Vagina (tissue), 2 donors: ENCODE results near the gene KNDC1. TPM values are rescaled to one million over a fixed set of nuclear protein-coding genes. Genes with fewer than 3 reads are reported as not detected.

Source experiments
- DNase-seq, 2 donors: peaks; one replicate each; pipeline ENCODE4 v3.0.0-alpha.2; 2017; ENCODE audit errors: extremely low spot score in 2 of 2
- H3K27ac ChIP-seq: fragments of 200-600 bp; sonication (generic); one replicate; pipeline ENCODE4 v1.5.1; 2019
- H3K27me3 ChIP-seq: fragments of 200-600 bp; sonication (generic); one replicate; pipeline ENCODE4 v1.5.1; 2019
- H3K36me3 ChIP-seq, 2 donors: fragments of 200-600 bp; sonication (generic); one replicate each; pipeline ENCODE4 v1.5.1; 2017 to 2019
- H3K4me1 ChIP-seq: fragments of 200-600 bp; sonication (generic); one replicate; pipeline ENCODE4 v1.5.1; 2019
- H3K4me3 ChIP-seq, 2 donors: fragments of 200-600 bp; sonication (generic); 1 replicate in 1 of 2; 2 replicates in 1 of 2; pipeline ENCODE4 v1.5.1; 2016 to 2019
- H3K9me3 ChIP-seq: fragments of 200-600 bp; sonication (generic); one replicate; pipeline ENCODE4 v1.5.1; 2019
- POLR2A ChIP-seq, 2 donors: fragments of 450-650 bp; IDR thresholded peaks; one replicate each; pipeline ENCODE4 v1.6.1; 2017; ENCODE audit warnings: antibody characterized with exemption in 2 of 2, mild to moderate bottlenecking in 2 of 2, moderate library complexity in 2 of 2
- POLR2AphosphoS5 ChIP-seq, 2 donors: sonication (generic); formaldehyde crosslinking; IDR thresholded peaks; one replicate each; pipeline ENCODE4 v1.9.0; 2017; ENCODE audit warnings: antibody characterized with exemption in 2 of 2, mild to moderate bottlenecking in 2 of 2, low read depth in 1 of 2; ENCODE audit not compliant: insufficient read depth in 1 of 2
- intact Hi-C: fragments of 100-400 bp; cut with DNase I; formaldehyde crosslinking; loops from one replicate; pipeline ENCODE4 v1.15.1; 2023
- total RNA-seq: library from RNA; depleted of rRNA; stranded (reverse); fragments of >200 nt; gene quantifications from one replicate; pipeline ENCODE4 v1.2.3, GENCODE V29; 2016
- TF ChIP-seq, protein P1 (sequence below), 3 experiments: fragments of 450-650 bp in 2 of 3; fragments of 200-600 bp in 1 of 3; sonication (generic) in 1 of 3; IDR thresholded peaks; one replicate each; pipeline ENCODE4 v1.5.1; 2017 to 2019; ENCODE audit warnings: antibody characterized with exemption in 3 of 3, mild to moderate bottlenecking in 2 of 3, moderate library complexity in 2 of 3

The KNDC1 gene
- total RNA-seq, 1 donor from 2014 or later, result 3.4 TPM

DNA sequence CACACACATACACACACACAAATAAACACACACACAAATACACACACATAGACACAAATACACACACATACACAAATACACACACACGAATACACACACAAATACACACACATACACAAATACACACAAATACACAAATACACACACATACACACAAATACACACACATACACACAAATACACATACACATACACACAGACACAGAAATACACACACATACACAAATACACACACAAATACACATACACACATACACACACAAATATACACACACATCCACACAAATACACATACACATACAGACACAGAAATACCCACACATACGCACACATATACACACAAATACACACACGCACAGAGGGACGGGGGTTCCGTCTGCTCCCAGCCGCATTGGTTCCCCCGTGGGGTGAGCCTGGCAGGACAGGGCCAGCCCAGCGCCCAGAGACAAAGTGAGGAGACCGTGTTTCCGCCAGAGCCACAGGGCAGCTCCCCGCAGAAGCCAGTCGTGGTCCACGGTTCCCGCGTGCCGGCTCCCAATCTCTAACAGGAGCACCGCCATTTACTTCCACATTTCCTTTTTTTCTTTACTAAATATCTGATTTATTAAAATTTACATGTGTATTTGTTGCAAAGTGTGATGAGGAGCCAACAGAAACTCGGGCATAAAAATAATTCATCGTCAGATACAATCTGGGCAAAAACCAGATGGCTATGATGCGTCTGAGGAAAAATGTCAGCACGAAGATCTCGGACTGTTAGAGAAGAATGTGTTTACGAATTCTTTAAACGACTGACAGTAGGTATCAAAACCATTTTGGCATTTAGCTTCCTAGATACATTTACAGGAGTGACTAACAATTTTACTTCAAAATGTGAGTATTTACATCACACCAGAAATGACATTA lies 3.1 kb upstream of the KNDC1 start:
- no peak overlapping the region for H3K4me3 ChIP-seq
- no peaks in the 10 kb centered on the region for H3K27me3 ChIP-seq
- DNase-seq, result no peak
- peaks cover 16% of the 10 kb centered on the region for H3K4me1 ChIP-seq
- no peaks in the 10 kb centered on the region for H3K36me3 ChIP-seq
- intact Hi-C loops, result no loop called here
- no peaks in the 10 kb centered on the region for H3K9me3 ChIP-seq
- TF ChIP-seq POLR2A (IDR thresholded peaks at IDR 0.05), result no peak
- TF ChIP-seq POLR2AphosphoS5 (IDR thresholded peaks at IDR 0.05; ENCODE audit: insufficient read depth in 1 of 2, low read depth in 1 of 2), result no peak
- TF ChIP-seq, protein P1, sequence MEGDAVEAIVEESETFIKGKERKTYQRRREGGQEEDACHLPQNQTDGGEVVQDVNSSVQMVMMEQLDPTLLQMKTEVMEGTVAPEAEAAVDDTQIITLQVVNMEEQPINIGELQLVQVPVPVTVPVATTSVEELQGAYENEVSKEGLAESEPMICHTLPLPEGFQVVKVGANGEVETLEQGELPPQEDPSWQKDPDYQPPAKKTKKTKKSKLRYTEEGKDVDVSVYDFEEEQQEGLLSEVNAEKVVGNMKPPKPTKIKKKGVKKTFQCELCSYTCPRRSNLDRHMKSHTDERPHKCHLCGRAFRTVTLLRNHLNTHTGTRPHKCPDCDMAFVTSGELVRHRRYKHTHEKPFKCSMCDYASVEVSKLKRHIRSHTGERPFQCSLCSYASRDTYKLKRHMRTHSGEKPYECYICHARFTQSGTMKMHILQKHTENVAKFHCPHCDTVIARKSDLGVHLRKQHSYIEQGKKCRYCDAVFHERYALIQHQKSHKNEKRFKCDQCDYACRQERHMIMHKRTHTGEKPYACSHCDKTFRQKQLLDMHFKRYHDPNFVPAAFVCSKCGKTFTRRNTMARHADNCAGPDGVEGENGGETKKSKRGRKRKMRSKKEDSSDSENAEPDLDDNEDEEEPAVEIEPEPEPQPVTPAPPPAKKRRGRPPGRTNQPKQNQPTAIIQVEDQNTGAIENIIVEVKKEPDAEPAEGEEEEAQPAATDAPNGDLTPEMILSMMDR (IDR thresholded peaks at IDR 0.05), result no peak
- no peak overlapping the region for H3K27ac ChIP-seq

DNA sequence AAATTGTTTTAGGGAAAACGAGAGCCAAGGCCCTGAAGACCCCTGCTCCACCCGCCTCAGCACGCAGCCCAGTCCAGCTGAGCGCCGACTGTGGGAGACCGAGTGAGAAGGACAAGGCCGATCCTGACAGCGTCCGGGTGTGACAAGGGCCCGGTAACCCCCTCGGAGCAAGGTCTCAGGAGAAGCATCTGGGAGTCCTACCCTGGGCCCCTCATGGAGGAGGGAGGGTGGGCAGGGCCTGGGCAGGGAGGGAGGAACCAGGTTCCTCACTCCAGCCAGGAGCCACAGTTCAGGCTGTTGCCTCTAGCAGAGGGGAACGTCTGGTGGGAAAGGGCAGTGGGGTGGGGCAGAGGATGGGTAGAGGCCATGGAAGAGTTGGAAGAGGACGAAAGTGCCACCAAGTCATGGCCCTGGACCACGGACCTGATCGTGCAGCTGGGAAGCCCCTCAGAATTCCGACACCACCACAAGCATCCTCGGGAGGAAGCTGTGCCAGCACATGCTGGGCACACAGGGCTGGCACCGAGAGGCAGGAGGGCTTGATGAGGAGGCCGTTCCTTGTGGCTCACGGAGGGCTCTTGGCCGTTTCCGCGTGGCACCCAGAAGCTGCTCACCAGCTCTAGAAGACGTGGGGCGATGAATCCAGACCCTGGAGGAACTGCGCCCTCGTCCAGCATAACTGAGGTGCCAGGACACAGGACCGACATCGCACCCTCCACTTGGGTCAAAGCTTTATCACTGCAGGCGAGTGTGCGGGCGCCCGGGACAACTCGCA lies 2.2 kb upstream of the KNDC1 start:
- intact Hi-C loops, result no loop called here
- Histone ChIP-seq H3K4me1 (peaks cover 16% of the 10 kb centered on the region), H3K27ac (no peak overlapping the region), H3K27me3 (no peaks in the 10 kb centered on the region), H3K4me3 (no peak overlapping the region), H3K9me3 (no peaks in the 10 kb centered on the region), H3K36me3 (no peaks in the 10 kb centered on the region)
- TF ChIP-seq, protein P1 (IDR thresholded peaks at IDR 0.05), result no peak
- TF ChIP-seq POLR2AphosphoS5 (IDR thresholded peaks at IDR 0.05; ENCODE audit: insufficient read depth in 1 of 2, low read depth in 1 of 2) (no peak), POLR2A (IDR thresholded peaks at IDR 0.05) (no peak)
- DNase-seq, result no peak

DNA sequence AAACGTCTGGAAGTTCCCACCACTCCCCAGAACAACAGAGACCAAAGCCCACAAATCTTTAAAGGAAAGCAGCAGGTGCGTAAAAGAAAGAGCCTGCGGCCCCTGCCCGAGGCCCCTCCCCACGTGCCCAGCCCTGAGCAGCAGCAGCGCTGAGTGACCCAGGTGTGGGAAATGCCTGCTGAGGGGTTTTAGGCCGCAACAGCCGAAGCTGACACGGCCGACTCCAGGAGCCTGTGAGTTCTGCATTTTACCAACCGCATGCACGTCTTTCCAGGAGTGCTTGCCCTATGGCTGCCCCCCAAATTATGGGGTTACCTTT lies 1.6 kb upstream of the KNDC1 start:
- intact Hi-C loops, result no loop called here
- H3K36me3 ChIP-seq, result no peaks in the 10 kb centered on the region
- H3K4me3 ChIP-seq, result no peak overlapping the region
- no peak for DNase-seq
- peaks cover 16% of the 10 kb centered on the region for H3K4me1 ChIP-seq
- H3K9me3 ChIP-seq, result no peaks in the 10 kb centered on the region
- no peaks in the 10 kb centered on the region for H3K27me3 ChIP-seq
- H3K27ac ChIP-seq, result no peak overlapping the region
- TF ChIP-seq, protein P1 (IDR thresholded peaks at IDR 0.05), result no peak
- TF ChIP-seq POLR2A (IDR thresholded peaks at IDR 0.05) (no peak), POLR2AphosphoS5 (IDR thresholded peaks at IDR 0.05; ENCODE audit: insufficient read depth in 1 of 2, low read depth in 1 of 2) (no peak)

DNA sequence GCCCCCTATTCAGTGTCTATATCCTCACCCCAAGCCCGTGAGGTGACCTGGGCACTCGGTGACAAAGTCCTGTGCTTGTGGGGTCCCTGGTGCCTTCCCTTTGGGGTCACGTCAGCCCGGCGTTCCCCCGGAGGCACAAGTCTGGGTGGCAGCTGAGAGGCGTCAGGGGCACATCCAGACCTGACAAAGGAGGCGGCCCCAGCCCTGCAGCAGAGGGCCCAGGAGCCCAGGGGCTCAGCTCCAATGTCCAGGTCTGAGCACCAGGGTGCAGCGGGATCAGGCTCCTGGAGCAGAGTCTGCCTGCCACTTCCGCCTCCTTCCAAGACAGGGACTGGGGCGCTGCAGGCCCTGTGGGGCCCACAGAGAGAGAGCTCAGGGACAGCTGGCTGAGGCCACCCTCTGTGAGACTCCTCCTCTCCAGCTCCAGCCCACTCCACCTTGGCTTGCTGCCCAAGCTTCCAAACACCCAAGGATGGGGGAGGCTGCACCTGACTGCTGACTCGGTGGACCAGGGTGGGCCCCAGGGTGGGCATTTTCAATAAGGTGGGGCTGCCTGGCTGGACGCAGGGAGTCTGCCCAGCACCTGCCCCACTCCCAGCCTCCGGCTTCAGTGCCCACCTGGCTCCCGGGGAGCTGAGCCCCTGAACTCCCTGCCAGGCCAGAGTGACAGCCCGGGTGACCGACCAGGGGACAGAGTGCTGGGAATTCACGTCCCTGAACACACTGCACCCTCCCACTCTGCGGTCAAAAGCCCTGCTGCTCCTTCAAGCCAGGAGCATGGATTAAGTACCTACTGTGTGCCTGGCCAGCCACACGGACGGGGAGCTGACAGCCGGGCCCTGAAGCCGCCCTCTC lies 1.0 kb upstream of the KNDC1 start:
- no peak for TF ChIP-seq POLR2AphosphoS5 (IDR thresholded peaks at IDR 0.05; ENCODE audit: insufficient read depth in 1 of 2, low read depth in 1 of 2)
- TF ChIP-seq POLR2A (IDR thresholded peaks at IDR 0.05), result no peak
- TF ChIP-seq, protein P1 (IDR thresholded peaks at IDR 0.05), result no peak
- no peaks in the 10 kb centered on the region for H3K9me3 ChIP-seq
- intact Hi-C loops, result no loop called here
- H3K4me1 ChIP-seq, result peaks cover 16% of the 10 kb centered on the region
- no peaks in the 10 kb centered on the region for H3K36me3 ChIP-seq
- H3K27ac ChIP-seq, result no peak overlapping the region
- DNase-seq, result no peak
- H3K27me3 ChIP-seq, result no peaks in the 10 kb centered on the region
- H3K4me3 ChIP-seq, result no peak overlapping the region
